ENCODE data around the gene PLEKHD1. TPM values are rescaled to one million over a fixed set of nuclear protein-coding genes. Genes with fewer than 3 reads are reported as not detected.
"Not testable (repeated sequence)": the region's sequence is repeated elsewhere in the genome, so short reads cannot be mapped to it uniquely, and the experiment has no call there.

The PLEKHD1 gene
- total RNA-seq, 1 experiment from 2014 or later, result 0.06 TPM

GRCh38 chr14:69481815-69482568, 2.5 kb upstream of the PLEKHD1 start:
- DNase-seq (ENCODE audit: low read depth), result no peak

- peak; percentile 73 for DNase-seq (ENCODE audit: low read depth)
Observed at GRCh38 chr14:69483765-69484443, 624 bp upstream of the PLEKHD1 start.

- DNase-seq (ENCODE audit: low read depth), result no peak
Observed at GRCh38 chr14:69485315-69485660, 760 bp downstream of the PLEKHD1 start.

- no peak for DNase-seq (ENCODE audit: low read depth)
Observed at GRCh38 chr14:69485701-69486100, 1.2 kb downstream of the PLEKHD1 start.

GRCh38 chr14:69487226-69487625, 2.7 kb downstream of the PLEKHD1 start:
- DNase-seq (ENCODE audit: low read depth), result no peak

GRCh38 chr14:69487771-69488170, 3.2 kb downstream of the PLEKHD1 start:
- no peak for DNase-seq (ENCODE audit: low read depth)

GRCh38 chr14:69489495-69489894, 5.0 kb downstream of the PLEKHD1 start:
- no peak for DNase-seq (ENCODE audit: low read depth)

- DNase-seq (ENCODE audit: low read depth), result no peak
Observed at GRCh38 chr14:69490219-69490918, 5.8 kb downstream of the PLEKHD1 start.

GRCh38 chr14:69491193-69491592, 6.7 kb downstream of the PLEKHD1 start:
- no peak for DNase-seq (ENCODE audit: low read depth)

GRCh38 chr14:69493038-69493437, 8.5 kb downstream of the PLEKHD1 start:
- no peak for DNase-seq (ENCODE audit: low read depth)

GRCh38 chr14:69493791-69494190, 9.3 kb downstream of the PLEKHD1 start:
- no peak for DNase-seq (ENCODE audit: low read depth)

- DNase-seq (ENCODE audit: low read depth), result no peak
Observed at GRCh38 chr14:69495341-69495921, 10.9 kb downstream of the PLEKHD1 start.

- DNase-seq (ENCODE audit: low read depth), result not testable (repeated sequence)
Observed at GRCh38 chr14:69497866-69498265, 13.3 kb downstream of the PLEKHD1 start.

- not testable (repeated sequence) for DNase-seq (ENCODE audit: low read depth)
Observed at GRCh38 chr14:69498286-69498685, 13.8 kb downstream of the PLEKHD1 start.

GRCh38 chr14:69499436-69499835, 14.9 kb downstream of the PLEKHD1 start:
- DNase-seq (ENCODE audit: low read depth), result no peak

GRCh38 chr14:69500096-69500495, 15.6 kb downstream of the PLEKHD1 start:
- no peak for DNase-seq (ENCODE audit: low read depth)

- no peak for DNase-seq (ENCODE audit: low read depth)
Observed at GRCh38 chr14:69500736-69501135, 16.2 kb downstream of the PLEKHD1 start.

GRCh38 chr14:69501423-69501838, 16.9 kb downstream of the PLEKHD1 start:
- no peak for DNase-seq (ENCODE audit: low read depth)

GRCh38 chr14:69504775-69505174, 20.2 kb downstream of the PLEKHD1 start:
- DNase-seq (ENCODE audit: low read depth), result no peak

- DNase-seq (ENCODE audit: low read depth), result no peak
Observed at GRCh38 chr14:69505338-69506240, 21.1 kb downstream of the PLEKHD1 start.

- DNase-seq (ENCODE audit: low read depth), result no peak
Observed at GRCh38 chr14:69506241-69506595, 21.7 kb downstream of the PLEKHD1 start.
